SHP77 treated with DMSO at 0.1 percent for 48 hours (cell line): ENCODE measurements around the gene CACNA1E.

Experiments used
- DNase-seq: peaks from one replicate; lab custom pipeline; 2025; lab: John Stamatoyannopoulos, UW

The CACNA1E gene

GRCh38 chr1:181484821-181485220, 1.5 kb downstream of the CACNA1E start:
- DNase-seq: no peak

- no peak for DNase-seq
Measured at GRCh38 chr1:181485287-181486097, 2.2 kb downstream of the CACNA1E start.

GRCh38 chr1:181486098-181486420, 2.7 kb downstream of the CACNA1E start:
- DNase-seq: no peak

GRCh38 chr1:181488866-181489265, 5.5 kb downstream of the CACNA1E start:
- DNase-seq: no peak

- DNase-seq: no peak
Measured at GRCh38 chr1:181490276-181490675, 7.0 kb downstream of the CACNA1E start.

- no peak for DNase-seq
Measured at GRCh38 chr1:181490740-181491712, 7.7 kb downstream of the CACNA1E start.

- no peak for DNase-seq
Measured at GRCh38 chr1:181493166-181493565, 9.8 kb downstream of the CACNA1E start.

- no peak for DNase-seq
Measured at GRCh38 chr1:181493885-181494284, 10.6 kb downstream of the CACNA1E start.

GRCh38 chr1:181496759-181497158, 13.4 kb downstream of the CACNA1E start:
- no peak for DNase-seq

GRCh38 chr1:181497870-181498269, 14.6 kb downstream of the CACNA1E start:
- DNase-seq: no peak

GRCh38 chr1:181499825-181500224, 16.5 kb downstream of the CACNA1E start:
- no peak for DNase-seq

- DNase-seq: no peak
Measured at GRCh38 chr1:181500636-181501035, 17.3 kb downstream of the CACNA1E start.

GRCh38 chr1:181501612-181502011, 18.3 kb downstream of the CACNA1E start:
- DNase-seq: no peak

- DNase-seq: no peak
Measured at GRCh38 chr1:181503171-181503810, 20.0 kb downstream of the CACNA1E start.

GRCh38 chr1:181504399-181504842, 21.1 kb downstream of the CACNA1E start:
- peak; percentile 14 for DNase-seq

- DNase-seq: no peak
Measured at GRCh38 chr1:181506563-181507353, 23.4 kb downstream of the CACNA1E start.

- DNase-seq: no peak
Measured at GRCh38 chr1:181508486-181509165, 25.3 kb downstream of the CACNA1E start.

- DNase-seq: no peak
Measured at GRCh38 chr1:181513786-181514297, 30.5 kb downstream of the CACNA1E start.

- peak; percentile 51 for DNase-seq
Measured at GRCh38 chr1:181514298-181515290, 31.3 kb downstream of the CACNA1E start.

- no peak for DNase-seq
Measured at GRCh38 chr1:181516706-181517105, 33.4 kb downstream of the CACNA1E start.
